ENCODE measurements around the gene NT5DC3. TPM values are rescaled to one million over a fixed set of nuclear protein-coding genes. Genes with fewer than 3 reads are reported as not detected.

Gene NT5DC3
- total and polyA plus RNA-seq, 4 donors: 1.3 to 9.0 (median 4.4) TPM

DNA sequence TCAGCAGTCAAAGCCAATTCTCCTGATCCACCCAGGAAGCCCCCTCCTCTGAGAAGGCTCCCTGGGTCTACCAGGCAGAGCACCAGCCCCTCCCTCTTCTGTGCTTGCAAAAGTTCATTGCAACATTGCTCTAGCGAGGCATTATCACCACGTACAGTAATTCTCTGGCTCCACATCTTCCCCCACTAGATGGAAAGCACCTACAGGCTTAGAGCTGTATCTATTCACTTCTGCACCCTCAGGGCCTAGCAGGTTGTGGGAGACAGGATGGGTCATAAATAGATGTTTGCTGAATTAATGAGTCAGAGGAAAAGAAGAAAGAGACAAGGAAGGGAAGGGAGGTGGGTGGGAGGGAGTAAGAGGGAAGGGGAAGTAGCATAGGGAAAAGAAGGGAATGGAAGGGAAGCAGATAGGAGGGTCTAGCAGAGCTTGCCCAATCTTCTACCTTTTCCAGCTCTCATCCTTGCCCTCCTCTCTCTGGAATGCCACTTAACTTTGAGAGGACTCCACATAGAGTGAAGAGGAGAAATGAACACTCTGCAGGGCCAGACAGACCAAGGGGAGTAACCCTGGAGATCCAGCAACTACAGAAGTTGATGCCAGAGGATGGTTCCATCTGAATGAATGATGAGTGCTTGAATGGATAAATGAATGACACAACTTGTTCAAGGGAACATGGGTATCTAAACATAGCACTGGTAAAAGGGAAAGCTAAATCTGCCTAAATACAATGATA lies 42.0 kb upstream of the NT5DC3 start:
- 63% methylated on average over 2 of the region's 2 CpGs for WGBS
- H3K9me3 ChIP-seq (ENCODE audit: control insufficient read depth in 4 of 4, low read length in 3 of 4): no peaks in the 10 kb centered on the region
- no peaks in the 10 kb centered on the region for H3K27me3 ChIP-seq (ENCODE audit: control insufficient read depth in 4 of 4, insufficient read depth in 4 of 4, low read length in 3 of 4)
- DNase-seq (ENCODE audit: low spot score): no peak
- H3K36me3 ChIP-seq (ENCODE audit: control insufficient read depth in 4 of 4, insufficient read depth in 3 of 4, low read depth in 1 of 4, low read length in 3 of 4): no peaks in the 10 kb centered on the region
- no peak overlapping the region for H3K4me3 ChIP-seq (ENCODE audit: low read depth in 1 of 3, low read length in 3 of 3)
- H3K9ac ChIP-seq (ENCODE audit: low read depth in 1 of 2, low read length in 2 of 2): no peak overlapping the region
- H3K4me1 ChIP-seq (ENCODE audit: control insufficient read depth in 4 of 4, insufficient read depth in 4 of 4, low read length in 3 of 4): no peaks in the 10 kb centered on the region
- TF ChIP-seq YY1 (IDR thresholded peaks at IDR 0.05) (no peak), HNF4A (conservative IDR thresholded peaks at IDR 0.05) (no peak), HNF4G (IDR thresholded peaks at IDR 0.05) (no peak), RAD21 (IDR thresholded peaks at IDR 0.05) (no peak), RXRA (IDR thresholded peaks at IDR 0.05) (no peak), TAF1 (conservative IDR thresholded peaks at IDR 0.05) (no peak)
- TF ChIP-seq, protein P1, sequence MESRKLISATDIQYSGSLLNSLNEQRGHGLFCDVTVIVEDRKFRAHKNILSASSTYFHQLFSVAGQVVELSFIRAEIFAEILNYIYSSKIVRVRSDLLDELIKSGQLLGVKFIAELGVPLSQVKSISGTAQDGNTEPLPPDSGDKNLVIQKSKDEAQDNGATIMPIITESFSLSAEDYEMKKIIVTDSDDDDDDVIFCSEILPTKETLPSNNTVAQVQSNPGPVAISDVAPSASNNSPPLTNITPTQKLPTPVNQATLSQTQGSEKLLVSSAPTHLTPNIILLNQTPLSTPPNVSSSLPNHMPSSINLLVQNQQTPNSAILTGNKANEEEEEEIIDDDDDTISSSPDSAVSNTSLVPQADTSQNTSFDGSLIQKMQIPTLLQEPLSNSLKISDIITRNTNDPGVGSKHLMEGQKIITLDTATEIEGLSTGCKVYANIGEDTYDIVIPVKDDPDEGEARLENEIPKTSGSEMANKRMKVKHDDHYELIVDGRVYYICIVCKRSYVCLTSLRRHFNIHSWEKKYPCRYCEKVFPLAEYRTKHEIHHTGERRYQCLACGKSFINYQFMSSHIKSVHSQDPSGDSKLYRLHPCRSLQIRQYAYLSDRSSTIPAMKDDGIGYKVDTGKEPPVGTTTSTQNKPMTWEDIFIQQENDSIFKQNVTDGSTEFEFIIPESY (IDR thresholded peaks at IDR 0.05): no peak
- H3K27ac ChIP-seq (ENCODE audit: low read depth in 1 of 2, low read length in 2 of 2): no peak overlapping the region

DNA sequence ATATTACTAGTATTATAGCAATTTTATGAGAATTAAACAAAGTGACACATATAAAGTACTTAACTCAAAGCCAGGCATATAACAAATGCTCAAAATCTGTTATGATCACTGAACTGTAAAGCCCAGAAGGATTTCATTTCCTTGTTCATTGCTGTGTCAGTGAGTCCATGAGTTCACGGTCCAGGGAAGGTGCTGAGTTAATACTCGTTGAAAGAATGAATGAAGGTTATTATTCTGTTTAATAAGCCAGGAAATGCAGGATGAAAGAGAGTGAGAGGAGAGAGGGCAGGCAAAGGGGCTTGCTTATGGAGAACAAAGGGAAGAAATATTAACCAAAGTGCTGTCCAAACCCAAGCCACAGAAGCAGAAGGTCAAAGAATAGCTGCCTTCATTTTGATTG lies 40.2 kb upstream of the NT5DC3 start:
- WGBS: 70% methylated on average over 2 of the region's 2 CpGs
- H3K9ac ChIP-seq (ENCODE audit: low read depth in 1 of 2, low read length in 2 of 2): no peak overlapping the region

DNA sequence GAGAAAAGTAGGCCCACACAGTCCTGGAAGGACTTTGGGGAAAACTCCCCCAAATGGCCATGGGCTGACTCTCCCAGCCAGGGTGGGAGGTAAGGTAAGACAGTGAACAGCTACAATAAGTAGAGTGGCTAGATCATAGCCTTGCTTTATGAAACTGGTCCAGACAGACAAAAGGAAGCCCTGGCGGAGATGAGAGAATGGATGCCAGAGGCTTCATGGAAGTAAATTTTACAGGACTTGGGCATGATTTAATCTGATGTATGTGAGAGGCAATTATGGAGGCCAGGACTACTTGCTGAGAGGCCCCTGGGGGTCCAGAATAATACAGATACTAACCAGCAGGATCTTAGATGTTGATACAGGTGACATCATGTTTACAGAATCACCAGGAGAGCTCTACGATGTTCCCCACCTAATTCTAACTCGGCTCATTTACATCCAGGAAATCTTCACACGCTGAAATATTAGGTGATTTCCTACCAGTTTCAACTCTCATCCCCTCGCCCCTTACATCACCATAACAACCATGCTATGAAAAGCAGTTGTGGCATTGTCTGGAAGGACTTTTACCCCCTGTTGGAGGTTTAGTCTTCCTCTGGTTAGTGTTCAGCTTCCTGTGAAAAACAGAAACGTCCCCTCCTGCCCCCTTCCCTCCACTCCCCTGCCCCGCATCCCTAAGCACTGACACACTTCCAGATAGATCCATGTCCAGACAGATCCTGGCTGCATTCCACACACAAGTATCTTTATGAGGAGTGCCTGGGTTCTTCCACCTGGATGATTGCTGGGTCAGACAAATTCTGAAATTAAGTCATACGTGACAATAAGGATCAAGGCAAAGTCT lies 39.5 kb upstream of the NT5DC3 start:
- Histone ChIP-seq H3K9ac (ENCODE audit: low read depth in 1 of 2, low read length in 2 of 2) (no peak overlapping the region), H3K9me3 (ENCODE audit: control insufficient read depth in 4 of 4, low read length in 3 of 4) (no peaks in the 10 kb centered on the region), H3K36me3 (ENCODE audit: control insufficient read depth in 4 of 4, insufficient read depth in 3 of 4, low read depth in 1 of 4, low read length in 3 of 4) (no peaks in the 10 kb centered on the region), H3K27ac (ENCODE audit: low read depth in 1 of 2, low read length in 2 of 2) (no peak overlapping the region), H3K27me3 (ENCODE audit: control insufficient read depth in 4 of 4, insufficient read depth in 4 of 4, low read length in 3 of 4) (no peaks in the 10 kb centered on the region), H3K4me3 (ENCODE audit: low read depth in 1 of 3, low read length in 3 of 3) (no peak overlapping the region), H3K4me1 (ENCODE audit: control insufficient read depth in 4 of 4, insufficient read depth in 4 of 4, low read length in 3 of 4) (no peaks in the 10 kb centered on the region)
- TF ChIP-seq HNF4A (conservative IDR thresholded peaks at IDR 0.05): no peak
- no peak for TF ChIP-seq NR2F2 (IDR thresholded peaks at IDR 0.05)
- no peak for TF ChIP-seq FOXA1 (IDR thresholded peaks at IDR 0.05)
- WGBS: 59% methylated on average over 8 of the region's 8 CpGs
- no peak for DNase-seq (ENCODE audit: low spot score)

More for the DNA sequence above, 40.2 kb upstream of the NT5DC3 start:
- TF ChIP-seq, protein P1 (IDR thresholded peaks at IDR 0.05): no peak
- H3K36me3 ChIP-seq (ENCODE audit: control insufficient read depth in 4 of 4, insufficient read depth in 3 of 4, low read depth in 1 of 4, low read length in 3 of 4): no peaks in the 10 kb centered on the region
- H3K27ac ChIP-seq (ENCODE audit: low read depth in 1 of 2, low read length in 2 of 2): no peak overlapping the region
- no peaks in the 10 kb centered on the region for H3K27me3 ChIP-seq (ENCODE audit: control insufficient read depth in 4 of 4, insufficient read depth in 4 of 4, low read length in 3 of 4)
- H3K4me1 ChIP-seq (ENCODE audit: control insufficient read depth in 4 of 4, insufficient read depth in 4 of 4, low read length in 3 of 4): no peaks in the 10 kb centered on the region
- no peaks in the 10 kb centered on the region for H3K9me3 ChIP-seq (ENCODE audit: control insufficient read depth in 4 of 4, low read length in 3 of 4)
- H3K4me3 ChIP-seq (ENCODE audit: low read depth in 1 of 3, low read length in 3 of 3): no peak overlapping the region
- no peak for DNase-seq (ENCODE audit: low spot score)
